MM.1S (cell line): ENCODE measurements around the gene ZBTB46.

Experiments
- DNase-seq: peaks from one replicate; pipeline ENCODE4 v3.0.0-alpha.2; 2015
- H2AFZ ChIP-seq: fragments of 300-600 bp; sonication (generic); 2 replicates; pipeline ENCODE4 v1.6.0; 2016; ENCODE audit warnings: antibody characterized with exemption, low read length
- H3F3A ChIP-seq: fragments of 300-600 bp; sonication (generic); 2 replicates; pipeline ENCODE4 v1.6.1; 2016; ENCODE audit warnings: mild to moderate bottlenecking, antibody characterized with exemption, low read length, moderate library complexity, mixed read lengths; ENCODE audit not compliant: insufficient read depth
- H3K27ac ChIP-seq: fragments of 300-600 bp; sonication (generic); 2 replicates; pipeline ENCODE4 v1.5.1; 2016; ENCODE audit warnings: mild to moderate bottlenecking, low read length
- H3K27me3 ChIP-seq: fragments of 300-600 bp; sonication (generic); replicated peaks from 2 replicates; pipeline ENCODE4 v1.6.0; 2016; ENCODE audit warnings: low read length; ENCODE audit not compliant: insufficient read depth
- H3K36me3 ChIP-seq: fragments of 300-600 bp; sonication (generic); replicated peaks from 2 replicates; pipeline ENCODE4 v1.6.1; 2016; ENCODE audit warnings: mild to moderate bottlenecking, low read length, mixed read lengths; ENCODE audit not compliant: insufficient read depth
- H3K4me1 ChIP-seq: fragments of 300-600 bp; sonication (generic); 2 replicates; pipeline ENCODE4 v1.6.1; 2016; ENCODE audit warnings: low read length, mixed read lengths
- H3K4me2 ChIP-seq: fragments of 300-600 bp; sonication (generic); 2 replicates; pipeline ENCODE4 v1.6.0; 2016; ENCODE audit warnings: low read depth, low read length
- H3K4me3 ChIP-seq: fragments of 300-600 bp; sonication (generic); 2 replicates; pipeline ENCODE4 v1.5.1; 2016; ENCODE audit warnings: low read length, mixed read lengths
- H3K79me2 ChIP-seq: fragments of 300-600 bp; sonication (generic); 2 replicates; pipeline ENCODE4 v1.6.1; 2016; ENCODE audit warnings: mixed run types, low read length, mixed read lengths
- H3K9ac ChIP-seq: fragments of 300-600 bp; sonication (generic); 2 replicates; pipeline ENCODE4 v1.6.1; 2016; ENCODE audit warnings: low read length, mixed read lengths
- H3K9me2 ChIP-seq: fragments of 300-600 bp; sonication (generic); replicated peaks from 2 replicates; pipeline ENCODE4 v1.6.1; 2016; ENCODE audit warnings: mild to moderate bottlenecking, low read length, mixed read lengths; ENCODE audit not compliant: insufficient read depth
- H3K9me3 ChIP-seq: fragments of 300-600 bp; sonication (generic); replicated peaks from 2 replicates; pipeline ENCODE4 v1.6.1; 2016; ENCODE audit warnings: mild to moderate bottlenecking, low read length, mixed read lengths; ENCODE audit not compliant: insufficient read depth
- H4K20me1 ChIP-seq: fragments of 300-600 bp; sonication (generic); 2 replicates; pipeline ENCODE4 v1.6.1; 2016; ENCODE audit warnings: mild to moderate bottlenecking, low read length, moderate library complexity, mixed read lengths; ENCODE audit not compliant: insufficient read depth
- EZH2 ChIP-seq: fragments of 300-600 bp; sonication (generic); optimal IDR thresholded peaks from 2 replicates; pipeline ENCODE3; 2017; ENCODE audit warnings: low read depth, mild to moderate bottlenecking, antibody characterized with exemption, low read length, mixed read lengths
- EZH2phosphoT487 ChIP-seq: fragments of 300-600 bp; sonication (generic); IDR thresholded peaks from 2 replicates; pipeline ENCODE4 v1.6.1; 2018; ENCODE audit warnings: antibody characterized with exemption, low read length
- TF ChIP-seq, protein P1 (sequence below): fragments of 300-600 bp; sonication (generic); IDR thresholded peaks from 2 replicates; pipeline ENCODE4 v1.5.1; 2016; ENCODE audit warnings: antibody characterized with exemption, low read length, mixed read lengths

ZBTB46 gene

DNA sequence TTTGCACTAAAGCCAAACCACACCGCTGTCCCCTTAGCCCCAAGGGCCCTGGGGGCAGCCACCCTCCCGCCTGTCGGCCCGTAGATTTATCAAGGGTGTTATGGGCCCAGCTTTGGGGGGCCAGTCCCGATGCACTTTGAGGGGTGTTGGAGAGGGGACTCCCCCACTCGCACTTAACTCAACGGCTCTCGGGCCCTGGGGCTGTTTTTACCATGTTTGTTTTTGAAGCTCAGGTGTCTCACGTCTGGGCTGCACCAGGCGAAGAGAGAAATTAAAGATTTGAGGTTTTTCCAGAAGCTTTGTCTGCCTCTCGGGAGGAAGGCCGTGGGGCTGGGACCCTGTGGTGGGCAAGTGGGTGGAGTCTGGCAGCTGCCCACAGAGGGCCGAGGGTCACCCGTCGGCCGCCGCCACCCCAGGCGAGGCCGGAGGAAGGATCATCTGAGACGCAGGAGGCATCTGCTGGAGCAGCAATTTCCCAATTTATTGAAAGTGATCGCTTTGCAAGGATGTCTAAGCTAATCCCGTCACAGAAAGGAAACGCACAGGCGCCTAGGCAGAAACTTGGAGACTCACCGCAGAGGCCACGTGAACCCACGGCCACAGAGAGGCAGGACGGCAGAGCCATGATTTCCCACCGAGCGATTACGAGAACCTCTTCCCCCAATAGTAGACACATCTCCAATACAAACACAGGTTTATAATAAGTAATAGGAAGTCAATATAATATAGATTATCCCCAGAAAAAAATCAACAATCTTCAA, 87.7 kb downstream of the ZBTB46 start:
- no peaks in the 10 kb centered on the region for H3K36me3 ChIP-seq
- no peaks in the 10 kb centered on the region for H3K9me2 ChIP-seq
- no peaks in the 10 kb centered on the region for H3K4me1 ChIP-seq
- no peak overlapping the region for H2AFZ ChIP-seq
- H3K79me2 ChIP-seq: peaks cover 8% of the 10 kb centered on the region
- no peak overlapping the region for H3K4me2 ChIP-seq
- DNase-seq: no peak
- H4K20me1 ChIP-seq: no peaks in the 10 kb centered on the region
- H3K27me3 ChIP-seq: no peaks in the 10 kb centered on the region
- no peak overlapping the region for H3K4me3 ChIP-seq
- H3F3A ChIP-seq: peaks cover 4% of the 10 kb centered on the region
- H3K27ac ChIP-seq: no peak overlapping the region
- TF ChIP-seq EZH2phosphoT487 (no peak), EZH2 (no peak)
- TF ChIP-seq, protein P1, sequence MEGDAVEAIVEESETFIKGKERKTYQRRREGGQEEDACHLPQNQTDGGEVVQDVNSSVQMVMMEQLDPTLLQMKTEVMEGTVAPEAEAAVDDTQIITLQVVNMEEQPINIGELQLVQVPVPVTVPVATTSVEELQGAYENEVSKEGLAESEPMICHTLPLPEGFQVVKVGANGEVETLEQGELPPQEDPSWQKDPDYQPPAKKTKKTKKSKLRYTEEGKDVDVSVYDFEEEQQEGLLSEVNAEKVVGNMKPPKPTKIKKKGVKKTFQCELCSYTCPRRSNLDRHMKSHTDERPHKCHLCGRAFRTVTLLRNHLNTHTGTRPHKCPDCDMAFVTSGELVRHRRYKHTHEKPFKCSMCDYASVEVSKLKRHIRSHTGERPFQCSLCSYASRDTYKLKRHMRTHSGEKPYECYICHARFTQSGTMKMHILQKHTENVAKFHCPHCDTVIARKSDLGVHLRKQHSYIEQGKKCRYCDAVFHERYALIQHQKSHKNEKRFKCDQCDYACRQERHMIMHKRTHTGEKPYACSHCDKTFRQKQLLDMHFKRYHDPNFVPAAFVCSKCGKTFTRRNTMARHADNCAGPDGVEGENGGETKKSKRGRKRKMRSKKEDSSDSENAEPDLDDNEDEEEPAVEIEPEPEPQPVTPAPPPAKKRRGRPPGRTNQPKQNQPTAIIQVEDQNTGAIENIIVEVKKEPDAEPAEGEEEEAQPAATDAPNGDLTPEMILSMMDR: no peak
- no peaks in the 10 kb centered on the region for H3K9me3 ChIP-seq
- no peak overlapping the region for H3K9ac ChIP-seq

- TF ChIP-seq, protein P1: no peak
- no peak for TF ChIP-seq EZH2
- TF ChIP-seq EZH2phosphoT487: no peak
- Histone ChIP-seq H3F3A (peaks cover 8% of the 10 kb centered on the region), H3K4me1 (no peaks in the 10 kb centered on the region), H3K27me3 (no peaks in the 10 kb centered on the region), H3K79me2 (peaks cover 13% of the 10 kb centered on the region), H2AFZ (no peak overlapping the region), H3K9me2 (no peaks in the 10 kb centered on the region), H3K4me2 (no peak overlapping the region), H3K36me3 (no peaks in the 10 kb centered on the region), H3K4me3 (no peak overlapping the region), H4K20me1 (no peaks in the 10 kb centered on the region), H3K27ac (no peak overlapping the region), H3K9ac (no peak overlapping the region), H3K9me3 (no peaks in the 10 kb centered on the region)
- DNase-seq: no peak
Measured at GRCh38 chr20:63742381-63743024, 88.6 kb downstream of the ZBTB46 start.

DNA sequence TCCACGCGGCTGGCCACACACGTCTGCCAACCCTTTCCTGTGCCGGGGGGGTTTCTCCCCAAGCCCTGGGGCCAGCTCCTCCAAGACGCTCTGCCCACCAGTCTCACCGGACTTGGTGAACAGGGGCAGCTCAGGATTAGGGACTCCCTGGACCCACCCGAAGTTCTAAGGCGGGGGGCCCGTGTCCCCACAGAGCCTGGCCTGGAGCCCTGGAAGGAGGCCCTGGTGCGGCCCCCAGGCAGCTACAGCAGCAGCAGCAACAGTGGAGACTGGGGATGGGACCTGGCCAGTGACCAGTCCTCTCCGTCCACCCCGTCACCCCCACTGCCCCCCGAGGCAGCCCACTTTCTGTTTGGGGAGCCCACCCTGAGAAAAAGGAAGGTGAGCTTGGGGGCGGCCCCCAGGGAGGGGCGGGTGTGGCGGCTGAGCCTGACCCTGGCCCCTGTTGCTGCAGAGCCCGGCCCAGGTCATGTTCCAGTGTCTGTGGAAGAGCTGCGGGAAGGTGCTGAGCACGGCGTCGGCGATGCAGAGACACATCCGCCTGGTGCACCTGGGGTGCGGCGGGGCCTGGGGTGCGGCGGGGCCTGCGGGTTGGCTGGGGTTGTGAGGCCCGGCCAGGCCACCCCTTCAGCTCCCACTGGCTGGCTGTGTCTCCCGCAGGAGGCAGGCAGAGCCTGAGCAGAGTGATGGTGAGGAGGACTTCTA, 89.2 kb downstream of the ZBTB46 start:
- no peak for DNase-seq
- no peak overlapping the region for H3K4me2 ChIP-seq
- H4K20me1 ChIP-seq: no peaks in the 10 kb centered on the region
- no peaks in the 10 kb centered on the region for H3K9me2 ChIP-seq
- no peak overlapping the region for H3K27ac ChIP-seq
- no peak overlapping the region for H2AFZ ChIP-seq
- H3K4me1 ChIP-seq: no peaks in the 10 kb centered on the region
- H3K27me3 ChIP-seq: no peaks in the 10 kb centered on the region
- H3K9ac ChIP-seq: no peak overlapping the region
- H3K79me2 ChIP-seq: peaks cover 20% of the 10 kb centered on the region
- no peak overlapping the region for H3K4me3 ChIP-seq
- no peaks in the 10 kb centered on the region for H3K36me3 ChIP-seq
- TF ChIP-seq EZH2phosphoT487: no peak
- TF ChIP-seq EZH2: no peak
- TF ChIP-seq, protein P1: no peak
- H3K9me3 ChIP-seq: no peaks in the 10 kb centered on the region
- H3F3A ChIP-seq: peaks cover 8% of the 10 kb centered on the region
